H1 (cell line): ENCODE data around the gene HRH2. TPM values are rescaled to one million over a fixed set of nuclear protein-coding genes. Genes with fewer than 3 reads are reported as not detected.

Experiments
- CBX5 ChIP-seq: fragments of 300-800, 300-1000 bp; sonication (generic); IDR thresholded peaks from 2 replicates; pipeline ENCODE4 v1.7.1; 2016; ENCODE audit warnings: antibody characterized with exemption, low read length, low read depth
- JUND ChIP-seq: IDR thresholded peaks from 2 replicates; pipeline ENCODE4 v1.6.1; 2011; ENCODE audit warnings: mild to moderate bottlenecking, improper control_type of control experiment, low read length
- POU5F1 ChIP-seq: IDR thresholded peaks from 2 replicates; pipeline ENCODE4 v1.6.1; 2011; ENCODE audit warnings: low read depth, mild to moderate bottlenecking, low read length, moderate library complexity
- SIX5 ChIP-seq: IDR thresholded peaks from 2 replicates; pipeline ENCODE4 v1.6.1; 2011; ENCODE audit warnings: mild to moderate bottlenecking, low read depth, low read length
- TEAD4 ChIP-seq: IDR thresholded peaks from 2 replicates; pipeline ENCODE4 v1.6.1; 2012; ENCODE audit warnings: low read depth, low read length, inconsistent platforms, mixed read lengths
- polyA plus RNA-seq, 7 experiments: library from polyadenylated mRNA; depleted of rRNA in 3 of 7; stranded (reverse) in 5 of 7; unstranded in 2 of 7; fragments of >200 nt in 5 of 7; fragments of 200-250 nt in 2 of 7; gene quantifications; 1 replicate in 5 of 7; 2 replicates in 1 of 7; 4 replicates in 1 of 7; pipeline versions ENCODE4 v1.2.1 to v1.2.3, GENCODE V29; 2011 to 2013; ENCODE audit warnings: missing spikeins in 2 of 7, mixed read lengths in 2 of 7
- total RNA-seq: library from RNA; stranded (reverse); fragmentation: NEBNext Ultra II Directional; extraction: Animal tissue kit (Norgen Biotek cat#: 25700); gene quantifications from 2 replicates; pipeline ENCODE4 v1.2.1, GENCODE V29; 2021
- TF ChIP-seq, protein P1 (sequence below): fragments of 300-600 bp; sonication (generic); IDR thresholded peaks from 2 replicates; pipeline ENCODE4 v1.7.1; 2012; ENCODE audit warnings: low read length, moderate library complexity, mild to moderate bottlenecking, inconsistent platforms; ENCODE audit not compliant: insufficient replicate concordance

Gene HRH2
- total and polyA plus RNA-seq, 2 of the 8 experiments (the other 6 are each of a cell fraction or from before 2014, with no cell fraction given) = 7.8 to 8.1 TPM

DNA sequence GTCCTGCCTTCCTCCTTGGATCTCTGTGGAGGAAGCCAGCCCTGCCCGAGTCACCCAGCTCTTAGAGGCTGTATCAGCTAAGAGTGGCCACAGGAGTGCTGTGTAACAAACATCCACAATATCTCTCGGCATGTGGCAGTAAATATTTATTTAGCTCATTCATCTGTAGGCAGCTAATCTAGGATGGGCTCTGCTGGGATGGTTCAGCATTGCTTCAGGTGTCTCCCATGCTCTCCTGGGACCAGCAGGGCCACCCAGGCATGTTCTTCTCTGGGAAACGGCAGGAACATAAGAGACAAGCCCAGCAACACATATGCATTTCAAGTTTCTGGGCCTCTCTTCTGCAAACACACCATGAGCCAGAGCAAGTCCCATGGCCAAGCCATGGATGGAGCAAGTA is 56.1 kb downstream of the HRH2 start (continued):
- TF ChIP-seq, protein P1, sequence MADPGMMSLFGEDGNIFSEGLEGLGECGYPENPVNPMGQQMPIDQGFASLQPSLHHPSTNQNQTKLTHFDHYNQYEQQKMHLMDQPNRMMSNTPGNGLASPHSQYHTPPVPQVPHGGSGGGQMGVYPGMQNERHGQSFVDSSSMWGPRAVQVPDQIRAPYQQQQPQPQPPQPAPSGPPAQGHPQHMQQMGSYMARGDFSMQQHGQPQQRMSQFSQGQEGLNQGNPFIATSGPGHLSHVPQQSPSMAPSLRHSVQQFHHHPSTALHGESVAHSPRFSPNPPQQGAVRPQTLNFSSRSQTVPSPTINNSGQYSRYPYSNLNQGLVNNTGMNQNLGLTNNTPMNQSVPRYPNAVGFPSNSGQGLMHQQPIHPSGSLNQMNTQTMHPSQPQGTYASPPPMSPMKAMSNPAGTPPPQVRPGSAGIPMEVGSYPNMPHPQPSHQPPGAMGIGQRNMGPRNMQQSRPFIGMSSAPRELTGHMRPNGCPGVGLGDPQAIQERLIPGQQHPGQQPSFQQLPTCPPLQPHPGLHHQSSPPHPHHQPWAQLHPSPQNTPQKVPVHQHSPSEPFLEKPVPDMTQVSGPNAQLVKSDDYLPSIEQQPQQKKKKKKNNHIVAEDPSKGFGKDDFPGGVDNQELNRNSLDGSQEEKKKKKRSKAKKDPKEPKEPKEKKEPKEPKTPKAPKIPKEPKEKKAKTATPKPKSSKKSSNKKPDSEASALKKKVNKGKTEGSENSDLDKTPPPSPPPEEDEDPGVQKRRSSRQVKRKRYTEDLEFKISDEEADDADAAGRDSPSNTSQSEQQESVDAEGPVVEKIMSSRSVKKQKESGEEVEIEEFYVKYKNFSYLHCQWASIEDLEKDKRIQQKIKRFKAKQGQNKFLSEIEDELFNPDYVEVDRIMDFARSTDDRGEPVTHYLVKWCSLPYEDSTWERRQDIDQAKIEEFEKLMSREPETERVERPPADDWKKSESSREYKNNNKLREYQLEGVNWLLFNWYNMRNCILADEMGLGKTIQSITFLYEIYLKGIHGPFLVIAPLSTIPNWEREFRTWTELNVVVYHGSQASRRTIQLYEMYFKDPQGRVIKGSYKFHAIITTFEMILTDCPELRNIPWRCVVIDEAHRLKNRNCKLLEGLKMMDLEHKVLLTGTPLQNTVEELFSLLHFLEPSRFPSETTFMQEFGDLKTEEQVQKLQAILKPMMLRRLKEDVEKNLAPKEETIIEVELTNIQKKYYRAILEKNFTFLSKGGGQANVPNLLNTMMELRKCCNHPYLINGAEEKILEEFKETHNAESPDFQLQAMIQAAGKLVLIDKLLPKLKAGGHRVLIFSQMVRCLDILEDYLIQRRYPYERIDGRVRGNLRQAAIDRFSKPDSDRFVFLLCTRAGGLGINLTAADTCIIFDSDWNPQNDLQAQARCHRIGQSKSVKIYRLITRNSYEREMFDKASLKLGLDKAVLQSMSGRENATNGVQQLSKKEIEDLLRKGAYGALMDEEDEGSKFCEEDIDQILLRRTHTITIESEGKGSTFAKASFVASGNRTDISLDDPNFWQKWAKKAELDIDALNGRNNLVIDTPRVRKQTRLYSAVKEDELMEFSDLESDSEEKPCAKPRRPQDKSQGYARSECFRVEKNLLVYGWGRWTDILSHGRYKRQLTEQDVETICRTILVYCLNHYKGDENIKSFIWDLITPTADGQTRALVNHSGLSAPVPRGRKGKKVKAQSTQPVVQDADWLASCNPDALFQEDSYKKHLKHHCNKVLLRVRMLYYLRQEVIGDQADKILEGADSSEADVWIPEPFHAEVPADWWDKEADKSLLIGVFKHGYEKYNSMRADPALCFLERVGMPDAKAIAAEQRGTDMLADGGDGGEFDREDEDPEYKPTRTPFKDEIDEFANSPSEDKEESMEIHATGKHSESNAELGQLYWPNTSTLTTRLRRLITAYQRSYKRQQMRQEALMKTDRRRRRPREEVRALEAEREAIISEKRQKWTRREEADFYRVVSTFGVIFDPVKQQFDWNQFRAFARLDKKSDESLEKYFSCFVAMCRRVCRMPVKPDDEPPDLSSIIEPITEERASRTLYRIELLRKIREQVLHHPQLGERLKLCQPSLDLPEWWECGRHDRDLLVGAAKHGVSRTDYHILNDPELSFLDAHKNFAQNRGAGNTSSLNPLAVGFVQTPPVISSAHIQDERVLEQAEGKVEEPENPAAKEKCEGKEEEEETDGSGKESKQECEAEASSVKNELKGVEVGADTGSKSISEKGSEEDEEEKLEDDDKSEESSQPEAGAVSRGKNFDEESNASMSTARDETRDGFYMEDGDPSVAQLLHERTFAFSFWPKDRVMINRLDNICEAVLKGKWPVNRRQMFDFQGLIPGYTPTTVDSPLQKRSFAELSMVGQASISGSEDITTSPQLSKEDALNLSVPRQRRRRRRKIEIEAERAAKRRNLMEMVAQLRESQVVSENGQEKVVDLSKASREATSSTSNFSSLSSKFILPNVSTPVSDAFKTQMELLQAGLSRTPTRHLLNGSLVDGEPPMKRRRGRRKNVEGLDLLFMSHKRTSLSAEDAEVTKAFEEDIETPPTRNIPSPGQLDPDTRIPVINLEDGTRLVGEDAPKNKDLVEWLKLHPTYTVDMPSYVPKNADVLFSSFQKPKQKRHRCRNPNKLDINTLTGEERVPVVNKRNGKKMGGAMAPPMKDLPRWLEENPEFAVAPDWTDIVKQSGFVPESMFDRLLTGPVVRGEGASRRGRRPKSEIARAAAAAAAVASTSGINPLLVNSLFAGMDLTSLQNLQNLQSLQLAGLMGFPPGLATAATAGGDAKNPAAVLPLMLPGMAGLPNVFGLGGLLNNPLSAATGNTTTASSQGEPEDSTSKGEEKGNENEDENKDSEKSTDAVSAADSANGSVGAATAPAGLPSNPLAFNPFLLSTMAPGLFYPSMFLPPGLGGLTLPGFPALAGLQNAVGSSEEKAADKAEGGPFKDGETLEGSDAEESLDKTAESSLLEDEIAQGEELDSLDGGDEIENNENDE = no peak
- TF ChIP-seq CBX5 (no peak), JUND (no peak), SIX5 (no peak), TEAD4 (no peak), POU5F1 (no peak)
- TF ChIP-seq, all 59 proteins: peak for 0
